DND-41 (cell line): ENCODE measurements around the gene MT1E.

ENCODE experiments used
- ATAC-seq: fragments of 200-7000 bp; cut with Tn5 transposase; 3 replicates; pipeline ENCODE4 v1.9.1; 2021; ENCODE audit warnings: low read depth; ENCODE audit not compliant: insufficient read depth
- DNase-seq: peaks from one replicate; pipeline ENCODE4 v3.0.0-alpha.2; 2020
- H2AFZ ChIP-seq: 2 replicates; pipeline ENCODE4 v1.6.0; 2012; ENCODE audit warnings: low read depth, low read length
- H3K27ac ChIP-seq: 2 replicates; pipeline ENCODE4 v1.5.1; 2012; ENCODE audit warnings: low read length, inconsistent platforms
- H3K27me3 ChIP-seq: fragments of 200-600 bp; sonication (generic); 2 replicates; pipeline ENCODE4 v1.6.0; 2012; ENCODE audit warnings: low read length, mild to moderate bottlenecking, inconsistent platforms; ENCODE audit not compliant: insufficient read depth, poor library complexity
- H3K36me3 ChIP-seq: 2 replicates; pipeline ENCODE4 v1.5.1; 2012; ENCODE audit warnings: low read length, inconsistent platforms; ENCODE audit not compliant: insufficient read depth
- H3K4me1 ChIP-seq: 2 replicates; pipeline ENCODE4 v1.5.1; 2012; ENCODE audit warnings: mild to moderate bottlenecking, low read length; ENCODE audit not compliant: insufficient read depth
- H3K4me2 ChIP-seq: 2 replicates; pipeline ENCODE4 v1.6.0; 2012; ENCODE audit warnings: mild to moderate bottlenecking, moderate library complexity, low read length, inconsistent platforms; ENCODE audit not compliant: insufficient read depth
- H3K4me3 ChIP-seq, 2 experiments: fragments of 200-600 bp in 1 of 2; shearing (Covaris generic) in 1 of 2; 2 replicates each; pipeline ENCODE4 v1.5.1; 2012 to 2016; ENCODE audit warnings: inconsistent platforms in 2 of 2, low read length in 2 of 2, mild to moderate bottlenecking in 2 of 2, low read depth in 1 of 2, moderate library complexity in 1 of 2
- H3K79me2 ChIP-seq: 2 replicates; pipeline ENCODE4 v1.6.0; 2012; ENCODE audit warnings: low read length, inconsistent platforms; ENCODE audit not compliant: insufficient read depth
- H3K9ac ChIP-seq: 2 replicates; pipeline ENCODE4 v1.6.0; 2012; ENCODE audit warnings: low read depth, mild to moderate bottlenecking, inconsistent platforms, low read length, moderate library complexity
- H3K9me3 ChIP-seq: 2 replicates; pipeline ENCODE4 v1.5.1; 2012; ENCODE audit warnings: low read length, moderate library complexity, mild to moderate bottlenecking, inconsistent platforms; ENCODE audit not compliant: insufficient read depth, severe bottlenecking
- H4K20me1 ChIP-seq: 2 replicates; pipeline ENCODE4 v1.6.0; 2012; ENCODE audit warnings: low read length; ENCODE audit not compliant: insufficient read depth
- EZH2 ChIP-seq: IDR thresholded peaks from 3 replicates; pipeline ENCODE4 v1.6.1; 2012; ENCODE audit warnings: borderline replicate concordance, low read depth, mild to moderate bottlenecking, moderate library complexity, low read length, inconsistent platforms; ENCODE audit not compliant: severe bottlenecking
- TF ChIP-seq, protein P1 (sequence below): IDR thresholded peaks from 2 replicates; pipeline ENCODE4 v1.5.1; 2012; ENCODE audit warnings: borderline replicate concordance, low read length, moderate library complexity, mild to moderate bottlenecking; ENCODE audit not compliant: poor library complexity, severe bottlenecking; ENCODE audit errors: extremely low read depth

MT1E gene

DNA sequence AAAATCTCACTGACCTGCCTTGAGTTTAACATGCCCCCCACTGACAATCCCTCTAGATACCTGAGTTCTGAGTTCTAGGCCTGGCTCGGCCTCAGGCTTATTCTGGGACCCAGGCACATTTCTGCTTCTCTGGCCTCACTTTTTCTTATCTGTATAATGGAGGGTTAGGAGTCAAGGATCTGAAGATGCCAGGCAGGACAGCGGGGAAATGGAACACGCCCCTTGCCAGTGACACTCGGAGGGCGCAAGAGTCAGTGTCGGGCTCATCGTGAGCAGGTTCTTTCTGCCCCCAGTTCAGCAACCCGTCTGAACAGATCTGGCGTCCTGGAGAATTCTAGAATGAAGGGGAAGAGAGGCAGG is 36.8 kb upstream of the MT1E start:
- no peak for TF ChIP-seq EZH2
- TF ChIP-seq, protein P1, sequence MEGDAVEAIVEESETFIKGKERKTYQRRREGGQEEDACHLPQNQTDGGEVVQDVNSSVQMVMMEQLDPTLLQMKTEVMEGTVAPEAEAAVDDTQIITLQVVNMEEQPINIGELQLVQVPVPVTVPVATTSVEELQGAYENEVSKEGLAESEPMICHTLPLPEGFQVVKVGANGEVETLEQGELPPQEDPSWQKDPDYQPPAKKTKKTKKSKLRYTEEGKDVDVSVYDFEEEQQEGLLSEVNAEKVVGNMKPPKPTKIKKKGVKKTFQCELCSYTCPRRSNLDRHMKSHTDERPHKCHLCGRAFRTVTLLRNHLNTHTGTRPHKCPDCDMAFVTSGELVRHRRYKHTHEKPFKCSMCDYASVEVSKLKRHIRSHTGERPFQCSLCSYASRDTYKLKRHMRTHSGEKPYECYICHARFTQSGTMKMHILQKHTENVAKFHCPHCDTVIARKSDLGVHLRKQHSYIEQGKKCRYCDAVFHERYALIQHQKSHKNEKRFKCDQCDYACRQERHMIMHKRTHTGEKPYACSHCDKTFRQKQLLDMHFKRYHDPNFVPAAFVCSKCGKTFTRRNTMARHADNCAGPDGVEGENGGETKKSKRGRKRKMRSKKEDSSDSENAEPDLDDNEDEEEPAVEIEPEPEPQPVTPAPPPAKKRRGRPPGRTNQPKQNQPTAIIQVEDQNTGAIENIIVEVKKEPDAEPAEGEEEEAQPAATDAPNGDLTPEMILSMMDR = no peak
- Histone ChIP-seq H3K27ac (no peak overlapping the region), H4K20me1 (no peaks in the 10 kb centered on the region), H3K79me2 (no peaks in the 10 kb centered on the region), H3K36me3 (no peaks in the 10 kb centered on the region), H3K4me1 (no peaks in the 10 kb centered on the region), H2AFZ (no peak overlapping the region), H3K9ac (no peak overlapping the region), H3K4me2 (no peak overlapping the region), H3K4me3 (no peak overlapping the region), H3K27me3 (no peaks in the 10 kb centered on the region), H3K9me3 (no peaks in the 10 kb centered on the region)
- no peak for ATAC-seq
- DNase-seq = no peak

DNA sequence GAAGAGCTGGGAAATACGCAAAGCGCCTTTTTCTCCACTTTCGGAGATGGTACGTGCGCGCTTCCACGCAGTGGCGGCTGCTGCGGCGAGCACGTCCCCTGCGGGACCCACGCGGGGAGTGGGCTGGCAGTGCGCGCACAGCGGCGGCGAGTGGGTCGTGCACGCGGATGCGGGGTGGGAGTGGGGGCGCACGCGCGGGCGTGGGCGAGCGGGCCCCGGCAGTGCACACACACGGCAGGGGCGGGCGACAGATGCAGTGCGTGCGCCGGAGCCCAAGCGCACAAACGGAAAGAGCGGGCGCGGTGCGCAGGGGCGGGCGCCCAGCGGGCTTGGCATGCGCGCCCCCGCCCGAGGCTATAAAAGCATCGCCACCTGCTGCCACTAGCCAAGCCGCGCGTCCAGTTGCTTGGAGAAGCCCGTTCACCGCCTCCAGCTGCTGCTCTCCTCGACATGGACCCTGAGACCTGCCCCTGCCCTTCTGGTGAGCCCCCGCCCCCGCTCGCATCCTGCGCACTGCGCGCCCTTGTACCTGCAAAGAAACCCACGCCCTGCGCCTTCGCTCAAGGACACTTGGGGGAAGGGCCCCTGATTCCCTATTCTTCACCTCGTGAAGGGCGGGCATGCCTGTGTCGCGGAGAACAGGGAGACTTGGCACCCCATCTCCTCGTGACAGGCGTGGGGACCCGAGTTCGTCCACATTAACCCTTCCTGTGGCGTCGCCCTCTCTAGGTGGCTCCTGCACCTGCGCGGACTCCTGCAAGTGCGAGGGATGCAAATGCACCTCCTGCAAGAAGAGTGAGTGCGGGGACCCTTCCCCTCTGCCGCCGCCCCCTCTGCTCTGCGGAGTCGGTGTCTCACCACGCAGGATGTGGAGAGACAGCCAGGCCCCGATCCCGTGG is 36.2 kb upstream of the MT1E start, which contains the start of gene MT3:
Gene MT3 (plus strand): TSS at position 388 of the 899 bp plus-strand sequence. CDS start 63 bp downstream, at position 451.
- Histone ChIP-seq H3K4me1 (no peaks in the 10 kb centered on the region), H3K9me3 (no peaks in the 10 kb centered on the region), H3K27ac (no peak within 1 kb of the TSS), H3K9ac (no peak within 1 kb of the TSS), H3K79me2 (no peaks in the 10 kb centered on the region), H2AFZ (no peak within 1 kb of the TSS), H3K27me3 (no peaks in the 10 kb centered on the region), H3K4me3 (no peak within 1 kb of the TSS), H4K20me1 (no peaks in the 10 kb centered on the region), H3K4me2 (no peak within 1 kb of the TSS), H3K36me3 (no peaks in the 10 kb centered on the region)
- DNase-seq (no peak), ATAC-seq (no peak)
- TF ChIP-seq, protein P1 = no peak
- TF ChIP-seq EZH2 = no peak

- Histone ChIP-seq H3K36me3 (no peaks in the 10 kb centered on the region), H3K9me3 (no peaks in the 10 kb centered on the region), H3K4me2 (no peak overlapping the region), H3K4me1 (no peaks in the 10 kb centered on the region), H4K20me1 (no peaks in the 10 kb centered on the region), H3K27me3 (no peaks in the 10 kb centered on the region), H3K9ac (no peak overlapping the region), H3K79me2 (no peaks in the 10 kb centered on the region), H2AFZ (no peak overlapping the region), H3K4me3 (no peak overlapping the region), H3K27ac (no peak overlapping the region)
- TF ChIP-seq, protein P1 = no peak
- no peak for TF ChIP-seq EZH2
- ATAC-seq = no peak
- DNase-seq = no peak
Measured at GRCh38 chr16:56591377-56592060, 34.1 kb upstream of the MT1E start.
